ENCODE measurements around the gene ADSS1.

The ADSS1 gene

DNA sequence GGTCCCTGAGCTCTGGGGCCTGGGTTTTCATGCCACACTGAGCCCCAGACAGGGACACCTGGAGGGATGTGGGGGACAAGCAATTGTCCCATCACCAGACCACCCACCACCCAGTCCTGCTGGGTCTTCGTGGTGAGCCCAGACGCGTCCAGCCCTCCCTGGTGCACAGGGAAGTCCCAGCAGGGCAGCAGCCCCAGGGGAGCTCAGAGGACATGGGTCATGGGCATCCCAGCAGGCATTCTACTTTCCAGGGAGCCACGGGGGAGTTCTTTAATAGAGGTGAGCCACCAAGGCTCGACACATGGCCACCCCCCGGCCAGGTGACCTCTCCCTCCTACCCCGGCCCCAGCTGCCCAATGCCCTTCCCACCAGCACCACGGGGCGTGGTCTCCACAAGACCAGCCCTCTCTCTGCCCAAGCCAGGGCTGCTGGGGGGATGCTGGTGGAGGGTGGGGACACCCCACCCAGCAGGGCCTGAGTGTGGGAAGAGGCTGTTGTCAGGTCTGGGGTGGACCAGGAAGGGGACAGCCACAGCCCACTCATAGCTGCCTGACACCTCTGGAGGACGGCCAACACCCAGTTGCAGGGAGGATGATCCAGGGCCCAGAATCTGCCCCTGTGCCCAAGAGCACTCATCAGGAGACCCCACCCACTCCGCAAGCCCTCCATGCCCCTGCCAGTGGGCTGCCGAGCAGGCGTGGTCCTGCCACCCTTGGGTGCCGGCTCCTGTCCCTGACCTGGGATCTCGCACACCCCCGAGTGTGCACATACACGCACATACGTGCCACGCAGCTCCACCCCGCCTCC lies 57.4 kb downstream of the ADSS1 start:
- TF ChIP-seq CTCF (IDR thresholded peaks at IDR 0.05; ENCODE audit: low read depth, low read length), result no peak
- no peak for DNase-seq (ENCODE audit: low read depth, low spot score)
- in situ Hi-C loops (cut with HindIII; ENCODE audit: low sequenced_read_pairs), result no loop called here
- no peak overlapping the region for H3K4me3 ChIP-seq (ENCODE audit: low read depth, low read length)

GRCh38 chr14:104782086-104782807 lies 58.2 kb downstream of the ADSS1 start:
- no peak for TF ChIP-seq CTCF (IDR thresholded peaks at IDR 0.05; ENCODE audit: low read depth, low read length)
- no peak for DNase-seq (ENCODE audit: low read depth, low spot score)
- no peak overlapping the region for H3K4me3 ChIP-seq (ENCODE audit: low read depth, low read length)
- in situ Hi-C loops (cut with HindIII; ENCODE audit: low sequenced_read_pairs), result no loop called here

DNA sequence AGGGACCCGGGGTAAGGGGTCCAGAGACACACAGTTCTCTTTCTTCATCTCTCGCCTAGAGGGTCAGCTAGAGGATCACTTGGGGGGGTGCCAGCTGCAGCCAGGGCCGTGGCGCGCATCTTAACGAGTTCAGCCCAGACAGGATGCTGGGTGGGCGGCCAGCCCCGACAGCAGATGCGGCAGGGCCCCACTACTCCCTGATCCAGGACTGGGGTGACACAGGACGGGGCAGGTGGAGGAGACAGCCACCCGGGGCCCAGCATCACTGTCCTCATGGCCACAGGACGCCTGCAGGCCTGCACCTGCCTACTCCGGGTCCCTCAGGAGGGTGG lies 58.7 kb downstream of the ADSS1 start:
- in situ Hi-C loops (cut with HindIII; ENCODE audit: low sequenced_read_pairs), result no loop called here
- no peak overlapping the region for H3K4me3 ChIP-seq (ENCODE audit: low read depth, low read length)
- TF ChIP-seq CTCF (IDR thresholded peaks at IDR 0.05; ENCODE audit: low read depth, low read length), result no peak
- DNase-seq (ENCODE audit: low read depth, low spot score), result no peak

DNA sequence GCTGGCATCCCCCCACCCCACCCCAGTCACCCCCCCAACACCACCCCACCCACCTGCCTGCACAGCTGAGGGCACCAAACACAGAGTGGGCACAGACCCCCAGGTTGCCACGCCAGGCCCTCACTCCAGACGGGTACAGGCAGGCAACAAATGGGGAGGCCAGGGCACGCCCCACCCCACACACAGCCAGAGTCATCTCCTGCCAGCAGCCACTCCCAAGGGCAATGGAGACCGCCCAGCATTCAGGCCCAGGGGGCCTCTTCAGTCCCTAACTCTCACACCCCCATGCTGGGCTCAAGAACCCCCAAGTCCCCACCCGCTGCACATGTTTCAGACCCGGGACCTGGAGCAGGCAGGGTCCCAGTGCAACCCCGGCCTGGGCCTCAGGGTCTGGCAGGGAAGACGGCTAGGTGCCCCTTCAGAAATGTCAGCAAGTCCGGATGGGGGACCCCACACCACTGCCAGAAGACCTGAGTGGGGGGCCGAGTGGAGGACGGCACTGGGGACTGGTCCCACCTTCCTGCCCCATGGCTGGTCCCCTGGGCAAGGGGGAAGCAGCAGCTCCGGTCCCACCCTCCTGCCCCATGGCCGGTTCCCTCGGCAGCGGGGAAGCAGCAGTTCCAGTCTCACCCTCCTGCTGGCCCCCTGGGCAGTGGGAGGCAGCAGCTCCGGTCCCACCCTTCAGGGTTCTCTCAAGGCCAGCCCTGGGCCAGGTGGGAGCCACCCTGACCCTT lies 59.6 kb downstream of the ADSS1 start:
- no peak overlapping the region for H3K4me3 ChIP-seq (ENCODE audit: low read depth, low read length)
- in situ Hi-C loops (cut with HindIII; ENCODE audit: low sequenced_read_pairs), result no loop called here
- DNase-seq (ENCODE audit: low read depth, low spot score), result no peak
- no peak for TF ChIP-seq CTCF (IDR thresholded peaks at IDR 0.05; ENCODE audit: low read depth, low read length)

DNA sequence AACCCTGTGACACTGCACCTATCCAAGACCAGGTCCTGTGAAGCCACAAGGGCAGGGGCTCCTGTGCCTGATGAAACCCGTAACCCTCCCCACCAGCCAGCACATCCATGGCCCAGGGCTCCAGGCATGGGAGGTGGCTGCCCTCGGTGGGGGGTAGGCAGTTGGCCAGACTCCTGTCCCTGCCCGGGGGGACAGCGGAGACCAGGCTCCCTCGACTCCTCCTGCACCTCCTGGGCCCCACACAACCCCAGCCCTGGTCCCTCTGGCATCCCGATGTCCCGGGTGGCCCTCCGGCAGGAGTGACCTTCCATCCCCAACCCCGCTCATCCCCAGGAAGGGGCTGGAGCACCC lies 60.2 kb downstream of the ADSS1 start:
- no peak overlapping the region for H3K4me3 ChIP-seq (ENCODE audit: low read depth, low read length)
- in situ Hi-C loops (cut with HindIII; ENCODE audit: low sequenced_read_pairs), result no loop called here
- no peak for DNase-seq (ENCODE audit: low read depth, low spot score)
- no peak for TF ChIP-seq CTCF (IDR thresholded peaks at IDR 0.05; ENCODE audit: low read depth, low read length)

GRCh38 chr14:104784846-104785707 lies 61.0 kb downstream of the ADSS1 start:
- TF ChIP-seq CTCF (IDR thresholded peaks at IDR 0.05; ENCODE audit: low read depth, low read length), result no peak
- no peak overlapping the region for H3K4me3 ChIP-seq (ENCODE audit: low read depth, low read length)
- in situ Hi-C loops (cut with HindIII; ENCODE audit: low sequenced_read_pairs), result no loop called here
- no peak for DNase-seq (ENCODE audit: low read depth, low spot score)

All from astrocyte of the spinal cord (primary cell).